PFSK-1 (cell line): Measurements from ENCODE around the gene DNAJA3.

ENCODE experiments used
- FOXP2 ChIP-seq: optimal IDR thresholded peaks from 2 replicates; pipeline ENCODE3; 2011; ENCODE audit warnings: borderline replicate concordance, control low read depth, inconsistent platforms; ENCODE audit not compliant: insufficient read depth; ENCODE audit errors: extremely low read length, extremely low read depth
- POLR2AphosphoS5 ChIP-seq: IDR thresholded peaks from 2 replicates; pipeline ENCODE4 v1.6.1; 2012; ENCODE audit warnings: low read depth, mild to moderate bottlenecking, control low read depth, low read length, moderate library complexity
- REST ChIP-seq, 2 experiments: IDR thresholded peaks; 2 replicates each; pipeline versions ENCODE4 v1.6.1 to v1.8.0; 2011 to 2012; ENCODE audit warnings: low read depth in 2 of 2, low read length in 2 of 2, control low read depth in 1 of 2, inconsistent platforms in 1 of 2, mild to moderate bottlenecking in 1 of 2, moderate library complexity in 1 of 2; ENCODE audit not compliant: insufficient read depth in 1 of 2
- SIN3A ChIP-seq: IDR thresholded peaks from 2 replicates; pipeline ENCODE4 v1.6.1; 2012; ENCODE audit warnings: mild to moderate bottlenecking, low read length, moderate library complexity, borderline replicate concordance; ENCODE audit not compliant: insufficient read depth
- TAF1 ChIP-seq: IDR thresholded peaks from 2 replicates; pipeline ENCODE4 v1.6.1; 2012; ENCODE audit warnings: low read length, control low read depth, borderline replicate concordance; ENCODE audit not compliant: insufficient read depth

DNAJA3 gene

DNA sequence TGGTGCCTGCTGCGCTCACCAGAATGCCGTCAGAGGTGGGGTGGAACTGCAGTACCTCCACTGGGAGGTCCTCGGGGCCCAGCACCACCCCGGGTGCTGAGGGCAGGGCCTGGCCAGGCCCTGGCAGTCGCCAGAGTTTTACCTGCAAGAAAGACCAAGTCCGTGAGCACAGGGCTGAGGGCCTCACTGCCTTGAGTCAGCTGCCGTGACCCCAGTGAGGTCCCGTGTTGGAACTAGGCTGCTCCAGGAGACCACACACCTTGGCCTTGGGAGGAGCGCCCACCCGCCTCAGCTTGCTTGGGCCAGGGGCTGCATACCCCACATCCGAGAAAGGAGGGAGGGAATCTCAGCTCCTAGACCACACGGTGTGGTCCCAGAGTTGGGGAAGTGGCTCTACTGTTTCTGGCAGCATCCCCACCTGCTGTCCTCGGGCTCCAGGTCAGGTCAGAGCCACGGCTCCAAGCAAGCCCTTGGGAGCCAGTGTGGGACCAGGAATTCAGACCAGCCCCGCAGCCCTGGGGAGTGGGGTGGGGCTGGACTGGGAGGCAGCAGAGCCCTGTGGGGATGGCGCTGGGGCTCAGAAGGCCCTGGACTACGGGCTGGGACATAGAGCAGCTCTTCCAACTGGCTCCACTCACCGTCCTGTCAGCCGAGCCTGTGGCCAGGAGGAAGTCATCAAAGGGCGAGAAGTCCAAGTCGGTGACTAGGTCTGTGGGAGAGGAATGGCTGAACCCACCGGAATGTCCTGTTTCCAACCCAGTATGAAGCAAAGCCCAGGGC, 17.9 kb upstream of the DNAJA3 start:
- TF ChIP-seq FOXP2 (no peak), SIN3A (no peak), TAF1 (no peak), POLR2AphosphoS5 (no peak)

DNA sequence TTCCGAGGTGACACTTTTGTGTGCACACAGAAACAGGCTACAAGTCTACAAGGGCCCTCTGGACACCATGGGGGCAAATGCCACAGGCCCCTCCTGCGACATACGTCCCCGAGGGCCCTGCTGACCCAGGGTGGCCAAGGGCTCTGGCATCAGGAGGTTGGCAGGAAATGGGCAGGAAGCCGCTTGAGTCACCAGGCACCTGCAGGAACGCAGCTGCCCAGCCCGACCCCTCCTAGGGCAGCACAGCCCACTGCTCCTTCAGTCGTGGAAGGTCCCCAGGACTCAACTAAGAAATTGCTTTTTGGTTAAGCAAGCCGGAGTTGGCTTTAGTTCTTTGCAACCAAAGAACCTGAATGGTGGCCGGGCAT, 17.4 kb upstream of the DNAJA3 start:
- TF ChIP-seq REST (IDR thresholded peaks at IDR 0.05; ENCODE audit: insufficient read depth in 1 of 2, low read depth in 2 of 2, low read length in 2 of 2), result no peak
- TF ChIP-seq POLR2AphosphoS5, result no peak
- no peak for TF ChIP-seq TAF1
- TF ChIP-seq FOXP2, result no peak
- no peak for TF ChIP-seq SIN3A

GRCh38 chr16:4409081-4409932, 16.4 kb upstream of the DNAJA3 start:
- no peak for TF ChIP-seq SIN3A
- TF ChIP-seq POLR2AphosphoS5, result no peak
- no peak for TF ChIP-seq REST (IDR thresholded peaks at IDR 0.05; ENCODE audit: insufficient read depth in 1 of 2, low read depth in 2 of 2, low read length in 2 of 2)
- no peak for TF ChIP-seq FOXP2
- no peak for TF ChIP-seq TAF1

- TF ChIP-seq SIN3A, result peak; percentile 97; the same call in 1 of the 2 replicates
- TF ChIP-seq TAF1, result no peak
- TF ChIP-seq REST (IDR thresholded peaks at IDR 0.05; ENCODE audit: insufficient read depth in 1 of 2, low read depth in 2 of 2, low read length in 2 of 2), result no peak
- peak; percentile 47 for TF ChIP-seq FOXP2
- no peak for TF ChIP-seq POLR2AphosphoS5
Observed at GRCh38 chr16:4410335-4411075, 15.2 kb upstream of the DNAJA3 start.

GRCh38 chr16:4411684-4412083, 14.0 kb upstream of the DNAJA3 start:
- TF ChIP-seq SIN3A (no peak), FOXP2 (no peak), REST (IDR thresholded peaks at IDR 0.05; ENCODE audit: insufficient read depth in 1 of 2, low read depth in 2 of 2, low read length in 2 of 2) (no peak)
